Mesothelial cell of epicardium (in vitro differentiated cells): Measurements from ENCODE around the gene UACA. TPM values are rescaled to one million over a fixed set of nuclear protein-coding genes. Genes with fewer than 3 reads are reported as not detected.

Experiments used
- DNase-seq, 2 experiments: peaks; one replicate each; pipeline ENCODE4 v3.0.0; 2021; ENCODE audit warnings: low spot score in 2 of 2; ENCODE audit not compliant: unreplicated experiment in 2 of 2
- H3K27ac Mint-ChIP-seq: 2 replicates; pipeline ENCODE4 v1.8.0; 2021; ENCODE audit warnings: mixed read lengths
- H3K27me3 Mint-ChIP-seq: 2 replicates; pipeline ENCODE4 v1.8.0; 2021; ENCODE audit warnings: low read depth, mixed read lengths
- H3K36me3 Mint-ChIP-seq: 2 replicates; pipeline ENCODE4 v1.8.0; 2021; ENCODE audit warnings: mixed read lengths
- H3K4me1 Mint-ChIP-seq: 2 replicates; pipeline ENCODE4 v1.8.0; 2021; ENCODE audit warnings: mixed read lengths
- H3K4me3 Mint-ChIP-seq: 2 replicates; pipeline ENCODE4 v1.8.0; 2021; ENCODE audit warnings: mild to moderate bottlenecking, moderate library complexity, mixed read lengths
- H3K9me3 Mint-ChIP-seq: 2 replicates; pipeline ENCODE4 v1.8.0; 2021; ENCODE audit warnings: mixed read lengths
- CTCF ChIP-seq: fragments of 200-600 bp; sonication (generic); IDR thresholded peaks from one replicate; pipeline ENCODE4 v1.5.0; 2021; ENCODE audit warnings: antibody characterized with exemption; ENCODE audit not compliant: unreplicated experiment
- total RNA-seq: library from RNA; stranded (reverse); gene quantifications from 3 replicates; pipeline ENCODE4 v1.2.1, GENCODE V29; 2021

Gene UACA
- total RNA-seq, 1 donor from 2014 or later: 70.3 TPM

DNA sequence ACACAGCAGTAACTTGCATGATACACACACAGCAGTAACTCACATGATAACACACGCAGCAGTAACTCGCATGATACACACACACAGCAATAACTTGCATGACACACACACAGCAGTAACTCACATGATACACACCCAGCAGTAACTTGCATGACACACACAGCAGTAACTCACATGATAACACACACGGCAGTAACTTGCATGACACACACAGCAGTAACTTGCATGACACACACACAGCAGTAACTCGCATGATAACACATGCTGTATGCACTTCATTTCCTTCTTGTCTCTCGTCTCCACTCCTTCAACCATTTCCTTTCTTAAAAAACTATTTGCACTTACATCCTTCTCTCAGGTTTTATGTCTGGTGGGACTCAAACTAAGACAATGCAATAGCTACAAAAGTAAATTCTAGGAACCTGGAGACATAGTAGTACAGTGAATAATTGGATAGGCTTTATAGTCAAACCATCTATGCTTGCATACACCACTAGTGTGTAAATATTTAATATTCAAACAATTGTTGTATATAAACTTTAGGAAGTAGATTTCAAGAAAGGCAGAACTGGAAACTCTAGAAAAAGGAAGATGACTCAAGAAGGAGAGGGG lies 130.8 kb downstream of the UACA start:
- H3K4me3 Mint-ChIP-seq: no peak overlapping the region
- H3K4me1 Mint-ChIP-seq: peaks cover 44% of the 10 kb centered on the region
- H3K36me3 Mint-ChIP-seq: no peaks in the 10 kb centered on the region
- DNase-seq: no peak
- peaks cover 5% of the 10 kb centered on the region for H3K27me3 Mint-ChIP-seq
- no peak for TF ChIP-seq CTCF
- H3K27ac Mint-ChIP-seq: no peak overlapping the region
- H3K9me3 Mint-ChIP-seq: no peaks in the 10 kb centered on the region

GRCh38 chr15:70632079-70632478 lies 131.3 kb downstream of the UACA start:
- TF ChIP-seq CTCF: no peak
- peaks cover 5% of the 10 kb centered on the region for H3K27me3 Mint-ChIP-seq
- no peaks in the 10 kb centered on the region for H3K9me3 Mint-ChIP-seq
- H3K4me3 Mint-ChIP-seq: no peak overlapping the region
- H3K36me3 Mint-ChIP-seq: no peaks in the 10 kb centered on the region
- DNase-seq: no peak
- peaks cover 46% of the 10 kb centered on the region for H3K4me1 Mint-ChIP-seq
- H3K27ac Mint-ChIP-seq: no peak overlapping the region

DNA sequence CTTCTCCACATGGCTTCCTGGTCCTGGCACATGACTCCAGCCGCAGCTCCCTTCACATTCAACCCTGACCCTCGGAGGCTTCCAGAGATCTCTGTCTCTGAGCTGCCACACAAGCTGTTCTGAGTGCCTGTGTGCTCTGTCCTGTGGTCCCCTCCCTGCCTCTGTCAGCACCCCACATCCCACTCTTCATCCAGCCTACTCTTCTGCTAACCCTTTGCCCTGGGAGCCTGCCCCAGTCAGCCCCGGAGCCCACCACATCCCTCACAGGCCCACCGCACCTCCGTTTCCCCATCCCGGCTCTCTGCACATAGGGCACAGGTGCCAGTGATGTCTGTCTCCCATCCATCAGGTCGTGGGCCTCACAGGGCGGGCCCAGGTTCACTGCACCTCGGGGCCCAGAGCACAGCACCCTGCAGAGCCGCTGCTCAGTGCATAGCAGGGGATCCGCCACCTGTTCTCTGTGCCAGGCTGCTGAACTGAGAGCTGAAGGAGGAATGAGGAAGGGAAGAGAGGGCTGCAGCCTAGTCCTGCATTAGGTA lies 133.6 kb downstream of the UACA start:
- DNase-seq: no peak
- Mint-ChIP-seq H3K36me3 (no peaks in the 10 kb centered on the region), H3K4me1 (peaks cover 49% of the 10 kb centered on the region), H3K4me3 (no peak overlapping the region), H3K27me3 (peaks cover 5% of the 10 kb centered on the region), H3K27ac (no peak overlapping the region), H3K9me3 (no peaks in the 10 kb centered on the region)
- no peak for TF ChIP-seq CTCF

DNA sequence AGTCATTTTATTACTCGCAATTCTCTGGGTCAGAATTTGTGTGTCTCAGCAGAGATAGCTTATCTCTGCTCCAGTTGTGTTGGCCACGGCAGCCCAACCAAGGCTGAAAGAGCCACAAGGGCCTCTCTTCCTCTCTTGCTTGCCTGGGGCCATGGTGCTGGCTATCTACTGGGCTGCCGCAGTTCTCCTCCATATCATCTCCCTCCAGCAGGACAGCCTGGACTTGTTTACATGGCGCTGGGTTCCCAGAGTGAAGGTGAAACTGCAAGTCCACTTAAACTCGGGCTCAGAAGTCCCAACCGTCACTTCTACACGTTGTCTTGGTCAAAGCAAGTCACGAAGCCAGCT lies 134.8 kb downstream of the UACA start:
- Mint-ChIP-seq H3K4me3 (no peak overlapping the region), H3K36me3 (peaks cover 3% of the 10 kb centered on the region), H3K27me3 (peaks cover 5% of the 10 kb centered on the region), H3K4me1 (peaks cover 50% of the 10 kb centered on the region), H3K27ac (no peak overlapping the region), H3K9me3 (peaks cover 4% of the 10 kb centered on the region)
- DNase-seq: no peak
- TF ChIP-seq CTCF: no peak

DNA sequence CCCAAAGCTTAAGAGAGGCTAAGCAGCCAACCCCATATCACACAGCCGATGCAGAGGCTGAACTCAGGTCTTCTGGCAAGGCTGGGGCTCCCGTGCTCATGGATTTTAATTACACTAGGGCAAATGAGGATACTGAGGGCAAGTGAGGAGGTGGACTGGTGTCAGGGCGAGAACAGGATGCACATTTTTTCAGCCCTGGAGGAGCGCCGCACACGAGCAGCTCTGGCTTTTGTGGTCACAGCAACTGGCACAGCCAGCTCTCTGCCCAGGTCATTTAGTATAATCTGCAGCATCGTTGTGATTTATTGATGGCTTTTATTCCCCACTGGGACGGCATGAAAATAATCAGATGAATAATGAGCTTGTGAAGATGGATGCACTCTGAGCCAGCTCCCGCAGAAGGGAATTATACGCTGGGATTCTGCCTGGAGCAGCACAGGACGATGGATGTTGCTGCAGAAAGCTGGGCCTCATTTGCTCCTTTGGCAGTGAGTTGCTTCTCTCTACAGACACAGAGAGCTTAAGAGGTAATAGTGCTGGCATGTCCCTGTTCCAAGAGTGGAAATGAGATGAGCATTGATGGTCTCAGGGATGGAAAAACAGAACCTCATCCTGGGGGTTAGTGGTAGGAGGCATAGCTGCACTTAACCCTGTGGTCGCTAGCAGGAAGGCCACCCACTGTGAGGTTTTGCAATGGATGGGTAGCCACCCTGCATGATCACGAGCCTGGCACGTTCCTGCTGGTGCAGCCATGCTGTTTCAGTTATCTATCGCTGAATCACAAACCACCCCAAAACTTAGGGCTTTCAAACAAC lies 135.4 kb downstream of the UACA start:
- Mint-ChIP-seq H3K27ac (no peak overlapping the region), H3K36me3 (peaks cover 3% of the 10 kb centered on the region), H3K4me3 (no peak overlapping the region), H3K4me1 (peaks cover 45% of the 10 kb centered on the region), H3K27me3 (peaks cover 5% of the 10 kb centered on the region), H3K9me3 (peaks cover 7% of the 10 kb centered on the region)
- no peak for TF ChIP-seq CTCF
- no peak for DNase-seq
